Lower leg skin (tissue), 4 donors: Measurements from ENCODE around the gene AIMP1. TPM values are rescaled to one million over a fixed set of nuclear protein-coding genes. Genes with fewer than 3 reads are reported as not detected.

ENCODE experiments used
- DNase-seq, 2 donors: peaks; one replicate each; pipeline ENCODE4 v3.0.0-alpha.2; 2019; ENCODE audit warnings: low spot score in 2 of 2
- H3K4me3 ChIP-seq: fragments of 200-600 bp; sonication (generic); 2 replicates; pipeline ENCODE4 v1.5.1; 2017; ENCODE audit warnings: mild to moderate bottlenecking, low read depth; ENCODE audit not compliant: poor library complexity, severe bottlenecking
- POLR2A ChIP-seq, 2 donors: fragments of 450-650 bp; IDR thresholded peaks; one replicate each; pipeline ENCODE4 v1.6.1; 2016 to 2017; ENCODE audit warnings: antibody characterized with exemption in 2 of 2, mild to moderate bottlenecking in 1 of 2, moderate library complexity in 1 of 2
- WGBS, 2 donors: methylation state at CpG; one replicate each; pipeline ENCODE4 v1.1.5; 2018; 5-methylcytosine and 5-hydroxymethylcytosine counted together
- intact Hi-C: fragments of 100-400 bp; cut with DNase I; formaldehyde crosslinking; loops from one replicate; pipeline ENCODE4 v1.15.0; 2023; ENCODE audit warnings: low total_unique reads
- total RNA-seq, 4 donors: library from RNA; depleted of rRNA; stranded (reverse); fragments of >200 nt; gene quantifications; one replicate each; pipeline ENCODE4 v1.1.0, GENCODE V29; 2016
- TF ChIP-seq, protein P1 (sequence below), 3 donors: fragments of 450-650 bp; IDR thresholded peaks; one replicate each; pipeline ENCODE4 v1.5.1; 2016; ENCODE audit warnings: antibody characterized with exemption in 3 of 3, mild to moderate bottlenecking in 3 of 3, moderate library complexity in 2 of 3

The AIMP1 gene
- total RNA-seq, 4 donors from 2014 or later, result 14.9 to 25.0 (median 18.6) TPM

GRCh38 chr4:106355193-106355592 lies 38.8 kb downstream of the AIMP1 start:
- intact Hi-C loops, result no loop called here
- H3K4me3 ChIP-seq, result no peak overlapping the region
- WGBS, 2 donors, result 39 to 56% methylated on average over 4 of the region's 4 CpGs
- DNase-seq, result no peak
- no peak for TF ChIP-seq POLR2A (IDR thresholded peaks at IDR 0.05)
- TF ChIP-seq, protein P1, sequence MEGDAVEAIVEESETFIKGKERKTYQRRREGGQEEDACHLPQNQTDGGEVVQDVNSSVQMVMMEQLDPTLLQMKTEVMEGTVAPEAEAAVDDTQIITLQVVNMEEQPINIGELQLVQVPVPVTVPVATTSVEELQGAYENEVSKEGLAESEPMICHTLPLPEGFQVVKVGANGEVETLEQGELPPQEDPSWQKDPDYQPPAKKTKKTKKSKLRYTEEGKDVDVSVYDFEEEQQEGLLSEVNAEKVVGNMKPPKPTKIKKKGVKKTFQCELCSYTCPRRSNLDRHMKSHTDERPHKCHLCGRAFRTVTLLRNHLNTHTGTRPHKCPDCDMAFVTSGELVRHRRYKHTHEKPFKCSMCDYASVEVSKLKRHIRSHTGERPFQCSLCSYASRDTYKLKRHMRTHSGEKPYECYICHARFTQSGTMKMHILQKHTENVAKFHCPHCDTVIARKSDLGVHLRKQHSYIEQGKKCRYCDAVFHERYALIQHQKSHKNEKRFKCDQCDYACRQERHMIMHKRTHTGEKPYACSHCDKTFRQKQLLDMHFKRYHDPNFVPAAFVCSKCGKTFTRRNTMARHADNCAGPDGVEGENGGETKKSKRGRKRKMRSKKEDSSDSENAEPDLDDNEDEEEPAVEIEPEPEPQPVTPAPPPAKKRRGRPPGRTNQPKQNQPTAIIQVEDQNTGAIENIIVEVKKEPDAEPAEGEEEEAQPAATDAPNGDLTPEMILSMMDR (IDR thresholded peaks at IDR 0.05), result no peak

GRCh38 chr4:106358899-106359298 lies 42.5 kb downstream of the AIMP1 start:
- WGBS, 2 donors, result 76% methylated on average over 1 of the region's 1 CpG
- no peak overlapping the region for H3K4me3 ChIP-seq
- TF ChIP-seq, protein P1 (IDR thresholded peaks at IDR 0.05), result no peak
- no peak for TF ChIP-seq POLR2A (IDR thresholded peaks at IDR 0.05)
- no peak for DNase-seq
- intact Hi-C loops, result no loop called here

GRCh38 chr4:106362086-106362825 lies 45.9 kb downstream of the AIMP1 start:
- no peak overlapping the region for H3K4me3 ChIP-seq
- 67% methylated on average over 3 of the region's 3 CpGs for WGBS, 2 donors
- intact Hi-C loops, result no loop called here
- TF ChIP-seq, protein P1 (IDR thresholded peaks at IDR 0.05), result no peak
- TF ChIP-seq POLR2A (IDR thresholded peaks at IDR 0.05), result no peak
- no peak for DNase-seq

- WGBS, 2 donors, result 89 to 93% methylated on average over 1 of the region's 1 CpG
- no peak overlapping the region for H3K4me3 ChIP-seq
- intact Hi-C loops, result no loop called here
- no peak for TF ChIP-seq POLR2A (IDR thresholded peaks at IDR 0.05)
- TF ChIP-seq, protein P1 (IDR thresholded peaks at IDR 0.05), result no peak
- no peak for DNase-seq
These were observed 47.9 kb downstream of the AIMP1 start for GRCh38 chr4:106364282-106364681.

DNA sequence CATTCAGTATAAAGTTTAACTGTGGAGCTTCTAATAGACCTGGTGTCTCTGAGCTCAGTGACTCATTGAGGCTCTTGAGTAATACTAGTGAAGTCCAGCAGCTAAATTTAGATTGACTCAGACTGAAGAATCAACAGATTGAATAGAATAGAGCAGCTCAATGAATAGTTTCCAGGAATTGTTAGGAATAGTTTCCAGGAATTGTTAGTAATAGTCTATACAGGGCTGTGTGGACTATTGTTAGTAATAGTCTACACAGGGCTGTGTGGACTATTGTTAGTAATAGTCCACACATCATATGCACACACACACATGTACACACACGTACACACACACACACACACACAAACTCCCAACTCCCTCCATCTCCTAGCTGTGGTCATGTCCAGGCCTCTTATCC lies 49.3 kb downstream of the AIMP1 start:
- TF ChIP-seq POLR2A (IDR thresholded peaks at IDR 0.05), result no peak
- TF ChIP-seq, protein P1 (IDR thresholded peaks at IDR 0.05), result no peak
- no peak overlapping the region for H3K4me3 ChIP-seq
- 70 to 82% methylated on average over 1 of the region's 1 CpG for WGBS, 2 donors
- intact Hi-C loops, result no loop called here
- no peak for DNase-seq

DNA sequence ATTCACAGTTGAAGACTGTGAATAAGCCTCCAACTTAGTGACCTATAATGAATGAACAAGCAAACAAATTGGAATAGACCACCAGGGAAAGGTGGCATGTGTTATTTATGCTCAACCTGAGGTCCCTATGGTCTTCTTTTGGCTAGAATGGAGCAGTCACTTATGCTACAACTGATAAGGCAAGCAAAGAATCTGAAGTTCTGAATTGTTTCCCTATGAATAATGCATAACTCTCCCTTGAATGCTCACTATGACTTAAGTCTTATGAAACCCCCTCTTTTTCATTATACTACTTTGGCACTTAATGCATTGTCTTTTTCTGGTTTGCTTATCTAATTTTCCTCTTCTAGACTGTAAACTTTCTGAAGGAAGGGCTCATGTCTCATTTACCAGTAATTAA lies 49.7 kb downstream of the AIMP1 start:
- TF ChIP-seq, protein P1 (IDR thresholded peaks at IDR 0.05), result no peak
- TF ChIP-seq POLR2A (IDR thresholded peaks at IDR 0.05), result no peak
- intact Hi-C loops, result no loop called here
- no peak overlapping the region for H3K4me3 ChIP-seq
- no peak for DNase-seq
